ENCODE measurements around the gene TBC1D22A.

The TBC1D22A gene

DNA sequence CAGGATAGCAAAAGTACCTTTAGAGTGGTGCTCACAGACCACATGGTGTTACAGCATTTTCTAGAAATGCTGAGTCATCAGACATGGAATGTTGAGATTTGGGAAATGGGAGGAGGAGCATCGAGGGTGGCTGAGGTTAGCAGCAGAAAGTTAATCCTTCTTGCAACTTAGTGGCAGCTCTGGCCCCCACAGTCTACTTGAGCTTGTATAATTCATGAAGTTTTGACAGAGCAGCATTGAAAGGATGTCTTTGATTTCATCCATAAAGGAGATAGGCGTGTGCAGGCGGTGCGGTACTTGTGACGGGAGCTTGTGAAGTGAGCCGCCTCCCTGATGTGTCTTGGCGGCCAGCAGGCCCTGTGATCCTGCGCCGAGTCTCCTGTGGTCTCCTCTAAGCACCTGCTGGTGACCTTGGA, 330.5 kb downstream of the TBC1D22A start:
- DNase-seq (ENCODE audit: low read depth in 2 of 2, low spot score in 1 of 2) = no peak

DNA sequence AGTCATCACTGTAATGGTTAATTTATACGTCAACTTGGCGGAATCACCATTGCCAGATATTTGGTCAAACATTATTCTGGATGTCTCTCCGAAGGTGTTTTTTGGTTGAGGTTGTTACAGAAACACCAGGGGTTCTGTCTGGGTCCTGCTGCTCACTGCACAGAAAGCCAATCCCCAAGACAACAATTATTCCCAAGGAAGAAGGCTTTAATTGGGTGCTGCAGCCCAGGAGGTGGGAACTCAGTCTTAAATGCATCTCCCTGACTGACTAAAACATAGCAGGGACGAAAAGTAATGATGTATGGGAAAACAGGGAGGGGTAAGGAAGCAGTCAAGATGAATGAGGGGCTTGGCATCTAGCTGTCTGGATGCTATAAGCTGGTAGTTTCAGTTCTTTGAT, 331.3 kb downstream of the TBC1D22A start:
- no peak for DNase-seq (ENCODE audit: low read depth in 2 of 2, low spot score in 1 of 2)

DNA sequence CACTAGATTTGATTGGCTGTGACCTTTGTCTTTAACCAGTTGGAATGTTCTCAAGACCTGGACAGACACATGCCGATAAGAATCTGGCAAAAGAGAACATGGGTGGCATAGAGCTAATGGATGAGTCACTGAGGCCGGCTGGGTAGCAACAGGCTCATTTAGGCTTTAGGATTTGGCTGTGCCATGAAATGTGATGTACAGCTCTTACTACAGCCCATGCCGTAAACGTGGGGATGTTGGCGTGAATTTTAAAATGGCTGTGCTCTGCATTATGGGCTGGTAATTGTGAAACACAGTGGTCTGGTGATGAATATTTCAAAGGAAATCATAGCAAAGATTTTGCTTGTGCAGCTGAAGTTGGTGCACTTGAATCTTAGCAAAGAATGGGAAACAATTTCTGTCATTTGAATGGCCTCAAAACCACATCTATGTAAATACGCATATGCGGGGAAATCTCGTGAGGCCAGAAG, 332.4 kb downstream of the TBC1D22A start:
- DNase-seq (ENCODE audit: low read depth in 2 of 2, low spot score in 1 of 2) = no peak

DNA sequence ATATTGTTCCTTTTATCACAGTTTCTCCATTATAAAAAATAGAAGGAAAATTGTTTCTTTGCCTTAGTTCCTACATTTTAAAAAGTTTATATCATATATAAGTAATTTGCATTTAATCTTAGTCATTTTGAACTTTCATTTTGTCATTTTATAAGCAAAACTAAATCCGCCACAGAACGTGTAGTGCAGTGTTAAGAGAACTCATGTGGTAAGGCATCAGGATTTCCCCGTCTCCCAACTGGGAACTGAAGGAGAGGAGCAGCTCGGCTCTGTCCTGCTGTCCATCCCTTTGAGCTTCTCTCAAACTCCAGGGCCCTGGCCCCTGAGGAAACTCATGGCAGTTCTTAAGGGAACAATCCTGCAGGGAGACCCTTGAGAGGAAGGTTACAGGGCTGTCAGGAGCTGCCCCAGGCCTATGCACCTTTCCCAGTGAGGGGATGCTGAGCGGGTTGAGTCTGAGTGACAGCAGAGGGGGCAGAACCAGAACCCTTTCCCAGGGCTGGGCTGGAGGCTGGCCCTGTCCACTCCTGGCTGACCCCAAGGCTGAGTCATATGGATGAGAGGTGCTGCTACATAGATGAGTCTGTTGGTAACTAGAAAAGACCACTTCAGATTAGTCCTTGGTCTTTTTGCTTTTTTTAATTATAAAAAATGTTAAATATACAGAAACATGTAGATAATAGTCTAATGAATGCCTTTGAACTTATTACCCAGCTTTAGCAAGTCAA, 333.1 kb downstream of the TBC1D22A start:
- DNase-seq (ENCODE audit: low read depth in 2 of 2, low spot score in 1 of 2) = no peak

DNA sequence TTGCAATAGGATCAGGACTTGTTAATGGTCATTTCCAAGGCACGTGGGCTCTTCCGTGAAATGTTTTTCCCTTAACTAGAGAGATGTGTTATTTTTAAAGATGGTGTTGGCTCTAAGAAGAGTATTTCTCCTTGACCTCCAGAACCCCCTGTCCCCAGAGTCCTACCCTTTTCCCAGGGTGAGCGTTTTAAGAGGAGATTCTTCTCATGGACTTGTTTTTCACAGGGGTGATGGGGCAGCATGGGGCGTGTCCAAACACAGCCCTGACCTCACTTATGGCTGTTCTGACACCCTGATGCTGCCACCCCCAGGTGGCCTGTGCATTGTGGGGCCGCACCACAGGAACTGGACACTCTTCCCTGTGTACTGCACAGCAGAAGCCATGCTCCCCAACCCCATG, 335.7 kb downstream of the TBC1D22A start:
- no peak for DNase-seq (ENCODE audit: low read depth in 2 of 2, low spot score in 1 of 2)

DNA sequence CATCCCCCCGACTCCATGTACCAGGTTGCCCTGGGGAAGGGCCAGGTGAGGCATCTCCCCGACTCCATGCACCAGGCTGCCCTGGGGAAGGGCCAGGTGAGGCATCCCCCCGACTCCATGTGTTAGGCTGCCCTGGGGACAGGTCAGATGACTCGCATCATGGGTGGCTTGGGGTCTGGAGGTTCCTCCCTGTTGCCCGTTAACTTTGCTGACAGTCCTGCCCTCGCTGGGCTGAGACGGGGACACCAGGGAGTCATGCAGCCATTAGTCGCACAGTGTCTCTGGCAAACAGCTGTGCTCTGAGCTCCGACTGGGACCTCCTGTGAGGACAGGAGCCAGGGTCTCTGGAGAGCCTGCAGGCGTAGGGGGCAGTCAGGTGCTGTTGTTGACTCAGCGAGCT, 336.1 kb downstream of the TBC1D22A start:
- no peak for DNase-seq (ENCODE audit: low read depth in 2 of 2, low spot score in 1 of 2)

DNA sequence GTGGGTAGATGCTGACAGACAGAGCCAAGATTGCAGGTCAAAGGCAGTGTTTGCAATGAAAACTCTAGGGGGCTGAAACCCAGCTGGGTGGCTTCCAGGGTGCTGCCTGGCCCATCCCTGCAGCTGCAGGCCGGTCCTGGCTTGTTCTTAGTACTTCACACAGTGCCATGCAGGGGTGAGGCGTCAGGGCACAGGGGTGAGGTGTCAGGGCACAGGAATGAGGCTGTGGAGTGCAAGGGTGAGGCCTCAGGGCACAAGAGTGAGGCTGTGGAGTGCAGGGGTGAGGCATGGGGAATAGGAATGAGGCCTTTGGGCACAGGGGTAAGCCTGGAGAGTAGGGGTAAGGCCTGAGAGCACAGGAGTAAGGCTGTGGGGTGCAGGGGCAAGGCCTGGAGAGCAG, 337.6 kb downstream of the TBC1D22A start:
- DNase-seq (ENCODE audit: low read depth in 2 of 2, low spot score in 1 of 2) = no peak

DNA sequence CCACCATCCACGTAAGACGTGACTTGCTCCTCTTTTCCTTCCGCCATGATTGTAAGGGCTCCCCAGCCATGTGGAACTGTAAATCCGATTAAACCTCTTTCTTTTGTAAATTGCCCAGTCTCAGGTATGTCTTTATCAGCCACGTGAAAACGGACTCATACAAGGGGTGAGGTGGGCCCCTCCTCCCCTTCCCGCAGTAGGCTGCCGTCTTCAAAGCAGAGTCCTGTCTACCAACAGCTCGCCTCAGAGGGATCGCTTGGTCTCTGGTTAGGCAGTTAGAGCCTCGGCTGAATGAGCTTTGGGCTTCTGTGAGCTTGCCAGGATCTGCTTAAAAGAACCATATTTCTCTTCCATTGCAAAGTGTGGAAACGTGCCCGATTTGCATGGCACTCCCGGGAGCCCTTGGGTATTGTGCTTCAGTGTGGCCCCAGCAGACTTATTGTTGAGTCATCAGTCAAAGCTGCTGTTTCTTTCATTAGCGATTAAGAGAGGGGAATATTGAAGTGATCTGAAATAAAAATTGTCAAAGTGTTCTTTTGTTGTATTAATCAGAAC, 338.3 kb downstream of the TBC1D22A start:
- DNase-seq (ENCODE audit: low read depth in 2 of 2, low spot score in 1 of 2) = no peak

DNA sequence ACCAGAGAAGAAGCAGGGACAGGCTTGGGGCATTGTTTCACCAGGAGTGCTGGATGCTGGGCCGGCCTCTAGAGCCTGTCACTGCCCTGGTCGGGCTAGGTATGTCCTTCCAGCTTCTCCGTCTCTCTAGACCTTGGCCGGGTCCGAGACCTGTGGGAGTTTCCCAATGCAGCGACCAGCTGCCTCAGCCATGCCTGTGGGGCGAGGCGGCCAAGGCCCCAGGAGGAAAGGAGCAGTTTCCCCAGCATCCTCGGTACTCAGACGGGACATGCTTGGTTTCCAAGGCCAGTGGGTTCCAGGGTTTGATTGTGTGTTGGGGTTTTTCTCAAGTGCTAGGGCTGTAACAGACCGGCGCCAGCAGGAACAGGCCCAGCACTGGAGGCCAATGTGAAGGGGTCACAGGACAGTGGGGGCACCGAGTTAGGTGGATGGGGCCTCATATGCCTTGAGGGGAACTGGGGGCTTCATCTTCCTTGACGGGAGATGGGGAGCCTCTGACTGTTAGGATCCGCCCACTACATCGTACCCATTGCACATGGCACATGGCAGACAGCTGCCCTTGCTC, 339.0 kb downstream of the TBC1D22A start:
- no peak for DNase-seq (ENCODE audit: low read depth in 2 of 2, low spot score in 1 of 2)

DNA sequence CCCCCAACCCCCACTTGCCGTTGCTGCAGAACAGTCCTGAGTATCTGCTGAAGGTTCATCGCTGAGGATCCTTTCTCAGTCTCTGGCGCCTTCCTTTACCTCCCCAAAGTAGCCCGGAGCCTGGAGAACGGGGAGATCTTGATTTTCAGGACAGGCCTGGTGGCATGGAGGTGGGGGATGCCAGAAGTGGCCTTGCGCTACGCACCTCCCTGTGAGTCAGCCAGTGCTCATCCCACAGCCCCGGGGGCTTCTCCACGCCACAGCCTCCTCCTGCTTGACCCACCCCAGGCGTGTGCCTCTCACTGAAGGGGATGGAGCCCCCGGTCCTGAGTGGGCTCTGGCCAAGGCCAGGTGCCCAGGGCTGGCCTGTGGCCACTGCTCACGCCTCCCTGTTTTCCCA, 339.6 kb downstream of the TBC1D22A start:
- no peak for DNase-seq (ENCODE audit: low read depth in 2 of 2, low spot score in 1 of 2)

DNA sequence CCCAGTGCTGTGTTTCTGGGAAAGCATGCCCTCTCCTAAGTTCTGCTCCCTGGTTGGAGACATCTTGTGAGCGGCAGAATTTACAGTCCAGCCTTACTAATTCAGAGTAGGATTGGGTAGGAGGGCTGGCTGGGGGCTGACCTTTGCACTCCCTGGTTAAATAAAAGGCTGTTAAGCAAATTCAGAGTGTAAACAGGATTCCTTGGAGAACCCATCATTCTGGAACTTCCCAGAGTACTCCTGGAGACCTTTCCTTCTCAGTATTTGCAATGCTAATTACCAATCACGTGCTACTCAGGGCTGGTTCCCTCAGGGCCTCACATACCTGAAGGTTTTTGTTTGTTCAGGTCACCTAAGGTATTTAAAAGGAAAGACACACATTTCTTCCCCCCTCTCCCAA, 340.2 kb downstream of the TBC1D22A start:
- DNase-seq (ENCODE audit: low read depth in 2 of 2, low spot score in 1 of 2) = no peak

DNA sequence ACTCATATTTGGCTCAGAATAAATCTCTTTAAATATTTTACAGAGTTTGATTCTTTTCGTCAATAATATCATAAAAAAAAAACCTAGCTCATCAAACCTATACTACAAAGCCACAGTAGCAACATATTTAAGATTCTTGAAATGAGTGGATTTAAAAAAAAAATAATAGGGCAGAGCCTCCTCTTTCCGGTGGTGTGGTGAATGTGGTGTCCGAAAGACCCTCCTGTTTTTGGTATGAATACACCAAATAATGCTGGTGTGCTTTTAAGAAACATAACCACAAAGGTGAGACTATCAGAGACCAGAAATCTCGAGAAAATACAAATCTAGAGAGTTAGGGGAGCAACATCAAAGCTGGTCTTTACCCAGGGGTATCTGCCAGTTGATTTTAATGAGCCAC, 342.6 kb downstream of the TBC1D22A start:
- no peak for DNase-seq (ENCODE audit: low read depth in 2 of 2, low spot score in 1 of 2)

DNA sequence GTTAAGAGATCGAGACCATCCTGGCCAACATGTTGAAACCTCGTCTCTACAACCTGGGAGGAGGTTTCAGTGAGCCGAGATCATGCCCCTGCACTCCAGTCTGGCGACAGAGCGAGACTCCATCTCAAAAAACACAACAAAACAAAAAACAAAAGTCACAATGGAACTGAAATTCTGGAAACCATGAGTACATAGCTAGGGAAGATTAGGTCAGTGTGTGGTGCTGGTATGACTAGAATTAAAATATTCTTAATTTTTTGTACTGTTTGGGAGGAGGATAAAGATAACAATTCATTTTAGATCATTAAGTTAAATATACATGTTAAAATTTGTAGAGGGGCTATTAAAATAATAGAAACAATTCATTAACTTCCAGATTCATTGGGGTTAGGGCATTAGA, 344.4 kb downstream of the TBC1D22A start:
- no peak for DNase-seq (ENCODE audit: low read depth in 2 of 2, low spot score in 1 of 2)

DNA sequence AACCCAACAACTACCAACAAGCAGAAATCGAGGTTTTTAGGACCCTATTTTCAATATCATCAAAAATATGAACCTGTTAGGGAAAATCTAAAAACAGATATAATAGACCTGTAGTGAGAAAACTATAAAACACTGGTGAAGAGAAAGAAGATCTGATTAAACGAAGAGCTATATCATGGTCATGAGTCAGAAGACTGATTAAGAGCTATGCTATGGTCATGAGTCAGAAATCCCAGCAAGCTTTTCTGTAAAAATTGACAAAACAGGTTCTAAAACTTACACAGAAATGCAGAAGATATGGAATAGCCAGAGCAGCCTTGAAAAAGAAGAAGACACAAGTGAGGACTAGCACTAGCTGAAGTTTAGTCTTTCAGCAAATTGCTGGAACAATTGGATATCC, 345.0 kb downstream of the TBC1D22A start:
- DNase-seq (ENCODE audit: low read depth in 2 of 2, low spot score in 1 of 2) = no peak

DNA sequence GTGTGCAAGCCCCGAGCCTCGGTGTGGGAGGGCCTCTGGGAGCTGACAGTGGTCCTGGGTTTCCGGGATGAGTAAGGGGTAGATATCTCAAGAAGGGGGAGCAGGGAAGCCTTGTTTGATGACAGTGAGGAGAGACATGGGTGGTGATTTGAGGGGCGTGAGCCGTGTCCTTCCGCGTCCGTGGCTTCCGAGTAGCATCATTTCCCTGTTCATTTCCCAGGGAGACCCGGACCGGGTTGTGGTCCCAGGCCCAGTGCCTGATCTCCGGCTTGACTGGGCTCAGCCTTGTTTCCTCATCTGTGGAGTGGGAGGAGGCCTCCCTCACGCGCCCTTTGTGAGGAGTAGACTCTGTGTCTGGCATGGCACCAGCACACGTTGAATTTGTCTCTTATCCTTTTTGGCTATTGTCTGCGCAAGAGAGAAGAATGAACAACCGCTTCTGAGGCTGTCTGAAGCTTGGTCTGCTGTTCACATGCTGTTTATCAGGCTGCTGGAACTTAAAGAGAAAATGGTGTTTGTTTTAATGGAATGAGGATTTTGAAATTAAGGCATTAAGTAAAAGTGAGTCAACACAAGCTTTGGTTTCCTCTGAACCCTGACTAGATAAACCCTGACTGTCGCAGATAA, 348.5 kb downstream of the TBC1D22A start:
- DNase-seq (ENCODE audit: low read depth in 2 of 2, low spot score in 1 of 2) = no peak

DNA sequence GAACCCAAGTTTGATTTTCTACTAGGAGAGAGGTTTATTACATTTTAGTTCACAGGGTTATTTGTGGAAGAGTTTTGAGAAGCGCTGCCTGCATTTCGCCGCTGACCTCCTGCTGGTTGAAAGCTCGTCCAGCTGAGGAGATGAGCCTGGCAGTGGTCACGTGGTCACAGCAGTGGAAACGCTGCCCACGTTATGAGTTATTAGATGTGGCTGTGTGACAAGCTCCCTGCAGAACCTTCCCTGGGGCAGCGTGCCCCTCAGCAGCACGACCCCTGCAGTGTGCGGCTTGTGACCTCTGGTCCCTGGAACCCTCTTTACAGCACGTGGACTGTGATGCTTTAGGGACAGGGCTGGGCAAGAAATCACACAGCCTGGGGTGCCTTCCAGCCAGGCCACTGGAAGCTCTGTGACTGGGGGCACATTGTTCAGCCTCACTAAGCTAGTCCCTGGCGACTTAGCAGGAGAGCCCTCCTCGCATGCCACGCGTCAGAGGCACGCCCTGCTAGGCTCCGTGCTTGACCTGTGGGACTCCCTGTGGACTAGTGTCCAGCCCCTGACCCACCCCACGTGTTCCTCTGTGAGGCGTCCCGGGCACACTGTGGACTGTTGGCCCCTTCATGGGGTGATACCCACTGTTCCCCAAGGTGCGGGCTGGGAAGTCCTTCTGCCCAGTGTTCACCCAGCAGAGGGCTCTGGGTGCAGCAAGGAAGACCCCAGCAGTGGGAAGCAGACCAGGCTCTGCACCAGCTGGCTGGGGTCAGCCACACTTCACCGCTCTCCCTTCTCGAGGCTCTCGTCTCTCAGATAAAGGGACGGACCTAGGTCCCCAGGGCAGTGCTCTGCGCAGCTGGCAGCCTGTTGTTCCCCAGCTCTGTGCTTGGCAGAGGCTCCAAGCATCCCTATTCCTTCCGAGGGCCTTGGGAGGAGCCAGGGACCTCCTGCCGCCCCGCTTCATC, 349.5 kb downstream of the TBC1D22A start:
- no peak for DNase-seq (ENCODE audit: low read depth in 2 of 2, low spot score in 1 of 2)

DNA sequence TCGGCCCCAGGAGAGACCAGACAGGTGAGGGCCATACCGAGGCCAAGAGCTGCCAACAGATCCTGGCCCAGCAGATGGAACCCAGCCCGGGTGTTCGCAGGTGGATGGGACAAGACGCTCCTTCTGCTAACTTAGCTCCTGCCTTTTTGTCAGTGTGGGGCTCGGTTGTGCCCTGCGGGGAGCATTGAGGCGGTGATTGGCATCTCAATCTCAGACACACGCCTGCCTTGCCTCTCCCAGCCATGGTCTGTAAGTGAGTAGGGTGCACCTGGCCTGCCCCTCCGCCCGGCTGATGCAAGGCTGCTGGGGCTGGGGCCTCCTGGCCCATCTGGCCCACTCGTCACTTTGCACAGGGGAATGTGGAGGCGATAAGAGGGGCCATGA, 350.1 kb downstream of the TBC1D22A start:
- no peak for DNase-seq (ENCODE audit: low read depth in 2 of 2, low spot score in 1 of 2)

DNA sequence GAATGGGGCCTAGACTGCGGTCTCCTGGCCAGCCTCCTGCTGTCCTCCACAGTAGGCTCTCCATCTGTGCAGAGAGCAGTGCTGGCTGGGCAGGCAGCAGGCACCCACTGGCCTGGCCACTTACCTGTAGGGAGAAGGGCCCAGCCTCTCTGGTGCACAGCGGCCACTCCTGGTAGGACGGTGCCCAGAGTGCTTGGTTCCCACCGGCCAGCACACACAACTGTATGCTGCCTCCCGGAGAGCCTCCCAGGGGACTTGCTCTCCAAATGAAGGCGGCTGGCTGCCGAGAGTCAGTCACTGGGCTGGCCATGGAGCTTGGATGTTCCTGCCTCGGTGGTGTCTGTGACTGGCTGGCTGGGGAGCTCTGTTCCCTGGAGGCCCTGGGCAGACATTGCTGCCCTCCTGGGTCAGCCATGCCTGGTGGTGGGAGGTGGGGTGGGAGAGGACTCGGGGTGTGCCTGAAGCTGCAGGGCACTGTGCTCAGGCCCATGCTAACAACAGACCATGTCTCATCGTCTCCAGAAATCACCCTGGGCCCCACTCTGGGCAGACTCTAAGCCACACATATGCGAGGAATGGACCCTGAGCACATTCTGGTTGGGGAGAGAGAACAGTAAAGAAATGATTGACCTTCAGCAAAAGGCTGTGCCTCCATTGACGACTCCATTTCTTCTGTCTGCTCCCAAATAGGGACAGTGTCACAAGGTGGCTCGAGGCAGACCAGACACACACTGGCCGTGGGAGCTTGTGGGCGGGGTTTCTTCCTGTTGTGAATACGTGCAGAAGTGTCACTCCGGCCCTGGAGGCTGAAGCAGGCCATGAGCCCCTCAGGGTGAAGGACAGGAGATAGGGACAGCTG, 350.8 kb downstream of the TBC1D22A start:
- DNase-seq (ENCODE audit: low read depth in 2 of 2, low spot score in 1 of 2) = no peak

DNA sequence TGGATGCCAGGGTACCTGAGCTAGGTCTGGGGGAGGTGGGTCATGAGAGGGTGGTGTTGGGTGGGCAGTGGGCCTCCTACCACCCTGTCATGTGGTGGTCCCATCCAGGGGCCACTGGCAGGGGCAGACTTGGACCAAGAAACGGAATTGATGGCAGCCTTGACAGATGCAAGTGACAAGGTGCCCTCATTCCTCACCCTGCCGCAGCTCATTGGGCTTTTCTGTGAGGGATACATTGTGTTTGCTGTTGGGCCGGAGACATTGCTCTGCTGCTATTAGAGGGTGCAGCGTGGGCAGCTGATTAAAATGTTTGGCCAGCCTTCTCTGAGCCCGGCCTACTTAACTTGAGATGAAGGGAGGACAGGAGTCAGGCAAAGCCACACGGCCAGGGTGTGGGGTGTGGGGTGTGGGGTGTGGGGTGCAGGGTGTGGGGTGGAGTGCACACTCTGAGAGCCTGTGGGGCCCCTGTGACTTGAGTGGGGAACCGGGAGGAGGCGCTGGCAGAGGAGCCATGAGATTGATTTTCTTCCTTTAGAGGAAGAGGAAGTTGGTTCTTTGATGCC, 351.5 kb downstream of the TBC1D22A start:
- DNase-seq (ENCODE audit: low read depth in 2 of 2, low spot score in 1 of 2) = no peak
